Stimulated activated CD4-positive, alpha-beta T cell treated with anti-CD3 and anti-CD28 coated beads, Interleukin-12 subunit alpha, Interleukin-12 subunit beta, amount 100 ng/mL, for 24 hours (primary cell): ENCODE measurements around the gene ROR1.
"Not testable (repeated sequence)": the region's sequence is repeated elsewhere in the genome, so short reads cannot be mapped to it uniquely, and the experiment has no call there.

ENCODE experiments used
- DNase-seq, 2 experiments: peaks; one replicate each; pipeline ENCODE4 v3.0.0-alpha.2; 2020; ENCODE audit warnings: low read depth in 2 of 2

The ROR1 gene

GRCh38 chr1:63793741-63794240, 20.0 kb downstream of the ROR1 start:
- DNase-seq = no peak

GRCh38 chr1:63794354-63794753, 20.5 kb downstream of the ROR1 start:
- no peak for DNase-seq

GRCh38 chr1:63794939-63795378, 21.1 kb downstream of the ROR1 start:
- no peak for DNase-seq

DNA sequence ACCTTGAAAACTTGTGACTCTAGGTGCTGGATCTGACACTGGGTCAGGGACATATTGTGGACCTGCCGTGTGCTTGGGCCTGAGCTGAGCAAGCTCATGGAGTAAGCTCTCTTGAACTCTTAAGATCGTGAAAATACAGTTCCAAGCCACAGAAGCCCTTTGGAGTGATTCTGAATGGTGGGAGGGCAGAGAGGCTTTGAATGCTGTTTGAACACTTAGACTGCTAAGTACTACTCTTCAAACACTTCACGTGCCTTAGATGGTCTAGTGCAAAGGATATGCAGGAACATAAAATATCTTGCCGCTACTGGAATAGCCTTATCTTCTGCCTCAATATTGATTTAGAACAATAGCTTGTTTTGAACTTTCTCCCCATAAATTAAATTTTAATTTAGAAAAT, 21.6 kb downstream of the ROR1 start:
- DNase-seq = no peak

DNA sequence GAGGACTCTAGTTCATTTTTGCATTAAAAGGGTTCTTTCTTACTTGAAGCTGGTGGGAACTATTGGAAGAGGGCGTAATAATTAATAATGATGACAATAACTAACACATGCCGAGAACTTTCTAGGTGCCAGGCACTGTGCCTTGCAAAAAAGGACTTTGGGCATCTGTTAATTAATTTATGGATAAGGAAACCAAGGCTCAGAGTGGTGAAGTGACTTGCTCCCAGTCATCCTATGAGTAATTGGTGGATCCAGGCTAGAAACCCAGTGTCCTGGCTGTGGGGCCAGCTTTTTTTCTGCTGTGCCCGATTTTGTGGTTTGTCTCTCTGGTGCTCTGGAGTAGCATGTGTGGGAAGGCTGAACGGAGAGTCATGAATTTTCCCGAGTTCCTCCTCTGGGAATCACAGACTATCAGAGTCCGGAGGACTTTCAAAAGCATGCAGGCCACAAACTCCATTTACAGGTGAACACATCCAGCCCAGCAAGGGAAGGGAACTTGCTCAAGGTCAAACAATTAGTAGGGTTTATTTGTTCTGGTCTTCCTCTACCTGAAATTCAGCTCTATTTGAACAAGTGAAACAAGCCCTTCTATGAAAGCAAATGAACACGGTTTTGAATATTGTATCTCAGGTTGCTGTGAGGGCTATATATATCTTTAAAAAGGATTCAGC, 23.4 kb downstream of the ROR1 start:
- no peak for DNase-seq

DNA sequence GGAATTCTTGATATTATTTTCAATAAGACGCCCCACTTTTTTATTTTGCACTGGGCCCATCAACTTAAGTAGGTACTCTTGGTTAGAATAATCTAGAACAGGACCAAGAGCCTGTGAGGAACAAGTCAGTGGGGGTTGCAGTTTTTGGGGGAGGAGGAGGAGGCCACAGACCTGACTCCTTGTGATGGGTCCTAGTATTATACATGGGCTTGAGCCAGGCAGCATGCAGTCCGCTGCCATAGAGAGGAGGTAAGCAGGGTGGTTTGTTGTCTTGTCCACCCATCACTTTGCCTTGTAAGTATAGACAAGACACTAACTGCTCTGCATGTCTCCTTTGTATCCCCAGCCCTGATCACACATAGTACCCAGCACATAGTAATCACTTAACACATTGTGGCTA, 24.5 kb downstream of the ROR1 start:
- DNase-seq = no peak

- no peak for DNase-seq
Measured at GRCh38 chr1:63799307-63799706, 25.5 kb downstream of the ROR1 start.

- no peak for DNase-seq
Measured at GRCh38 chr1:63799820-63800219, 26.0 kb downstream of the ROR1 start.

DNA sequence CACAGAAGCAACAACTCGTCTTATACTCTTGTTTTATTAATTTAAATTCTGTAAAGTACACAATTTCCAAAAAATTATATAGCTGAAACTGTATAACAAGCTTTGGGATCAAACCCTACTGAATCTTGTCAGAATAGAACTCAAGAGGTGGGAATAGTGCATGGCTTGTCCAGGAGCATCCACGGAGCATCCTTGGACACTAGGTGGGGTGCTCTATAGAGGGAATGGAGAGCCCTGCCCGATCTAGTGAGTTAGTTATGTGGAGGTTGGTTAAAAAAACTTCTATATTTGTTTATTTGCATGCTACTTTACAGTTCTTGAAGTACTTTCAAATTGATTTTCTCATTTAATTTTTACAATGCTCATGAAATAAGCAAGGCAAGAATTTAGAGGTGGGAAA, 28.3 kb downstream of the ROR1 start:
- DNase-seq = no peak

GRCh38 chr1:63804829-63805484, 31.1 kb downstream of the ROR1 start:
- DNase-seq = no peak

DNA sequence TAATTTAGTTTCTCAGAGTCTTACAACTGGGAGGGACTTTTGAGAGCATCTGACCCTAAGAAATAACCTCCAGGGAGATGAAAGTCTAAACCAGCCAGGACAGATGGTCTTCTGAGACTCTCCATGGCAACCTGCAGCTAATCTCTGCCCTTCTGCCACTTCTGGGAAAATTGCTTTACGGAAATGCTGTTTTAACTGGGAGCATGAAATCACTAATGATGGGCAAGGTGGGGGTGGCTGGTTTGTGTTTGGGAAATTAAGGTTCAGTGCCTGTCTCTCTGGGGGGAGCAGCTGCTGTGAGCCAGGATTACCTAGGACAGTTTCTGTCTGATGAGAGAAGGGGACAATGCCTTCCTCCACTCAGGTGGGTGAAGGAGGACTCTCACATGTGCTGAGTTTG, 33.2 kb downstream of the ROR1 start:
- no peak for DNase-seq

- no peak for DNase-seq
Measured at GRCh38 chr1:63810936-63811469, 37.2 kb downstream of the ROR1 start.

DNA sequence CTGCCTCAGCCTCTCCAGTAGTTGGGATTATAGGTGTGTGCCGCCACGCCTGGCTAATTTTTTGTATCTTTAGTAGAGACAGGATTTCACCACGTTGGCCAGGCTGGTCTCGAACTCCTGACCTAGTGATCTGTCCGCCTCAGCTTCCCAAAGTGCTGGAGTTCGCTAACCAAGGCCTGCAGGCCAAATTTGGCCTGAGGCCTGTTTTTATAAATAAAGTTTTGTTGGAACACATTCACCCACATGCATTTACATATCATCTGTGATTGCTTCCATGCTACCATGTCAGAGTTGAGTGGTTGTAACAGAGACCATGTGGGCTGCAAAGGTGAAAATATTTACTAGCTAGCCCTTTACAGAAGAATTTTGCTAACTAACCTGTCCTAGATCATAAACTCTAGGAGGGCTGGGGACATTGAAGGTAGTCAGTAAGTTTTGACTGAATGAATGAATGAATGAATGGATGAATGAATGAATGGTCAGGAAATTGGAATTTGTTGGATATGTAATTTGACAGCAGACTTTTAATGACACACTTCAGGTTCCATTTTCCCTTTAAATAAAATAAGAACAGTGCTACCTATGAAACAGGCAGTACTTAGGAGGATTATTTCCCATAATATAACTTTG, 38.4 kb downstream of the ROR1 start:
- no peak for DNase-seq

GRCh38 chr1:63813829-63814277, 40.0 kb downstream of the ROR1 start:
- DNase-seq = no peak

GRCh38 chr1:63816217-63816815, 42.5 kb downstream of the ROR1 start:
- DNase-seq = not testable (repeated sequence)

DNA sequence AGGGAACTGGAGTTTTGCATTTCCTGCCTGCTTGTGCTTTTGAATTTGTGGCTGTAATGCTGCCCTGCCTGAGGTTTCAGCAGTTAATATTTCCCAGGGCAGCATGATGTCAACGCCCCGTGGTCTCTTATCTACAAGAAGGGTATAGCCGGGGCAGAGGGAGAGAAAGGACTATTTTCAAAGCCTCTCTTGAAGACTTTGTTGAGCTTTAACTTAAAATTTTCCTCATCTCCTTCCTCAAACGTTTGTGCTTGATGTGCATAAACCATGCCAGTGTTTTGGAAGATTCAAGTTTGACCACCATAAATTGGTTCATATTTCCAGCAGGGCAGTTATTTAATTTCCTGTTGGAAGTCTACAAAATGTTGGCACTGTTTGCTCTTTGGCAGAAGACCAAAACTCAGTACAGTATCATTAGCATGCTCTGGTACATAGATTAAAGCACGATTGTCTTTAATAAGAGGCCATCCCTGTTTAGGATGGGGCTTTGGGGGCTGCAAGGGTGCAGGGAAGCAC, 43.4 kb downstream of the ROR1 start:
- no peak for DNase-seq

GRCh38 chr1:63817700-63818099, 43.9 kb downstream of the ROR1 start:
- no peak for DNase-seq

DNA sequence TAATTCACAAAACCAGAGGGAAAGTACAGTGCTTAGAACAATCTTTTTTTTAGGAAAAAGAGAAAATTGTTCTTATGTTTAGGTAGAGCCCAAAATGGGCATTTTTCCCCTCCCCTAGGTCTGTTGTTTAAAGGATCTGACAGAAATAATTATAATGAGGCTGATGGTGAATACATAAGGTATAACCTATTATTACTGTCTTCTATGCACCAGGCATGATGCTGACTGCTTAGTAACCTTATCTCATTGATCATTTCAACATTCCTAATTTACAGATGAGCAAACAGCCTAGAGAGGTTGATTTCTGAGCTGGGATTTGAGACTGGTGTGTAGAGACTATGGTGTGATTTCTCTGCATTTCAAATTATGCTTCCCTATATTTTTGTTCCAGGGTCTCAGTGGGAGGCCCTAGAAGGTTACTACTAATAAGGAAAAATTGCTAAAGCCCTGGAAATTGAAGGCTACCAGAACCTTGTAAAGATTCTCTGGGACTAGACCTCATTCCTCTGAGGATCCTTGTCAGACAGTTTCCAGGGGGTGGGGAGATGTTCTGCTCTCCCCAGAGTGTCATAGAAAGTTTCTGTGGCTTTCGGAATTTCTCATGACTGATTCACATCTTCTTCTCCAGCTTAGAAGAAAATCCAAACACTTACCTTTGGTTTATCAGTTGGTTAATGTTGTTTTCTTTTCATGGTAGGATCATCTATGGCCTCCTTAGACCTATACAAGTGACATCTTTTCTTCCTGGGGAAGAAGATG, 44.9 kb downstream of the ROR1 start:
- no peak for DNase-seq

GRCh38 chr1:63819795-63820194, 46.0 kb downstream of the ROR1 start:
- no peak for DNase-seq

GRCh38 chr1:63821091-63822005, 47.5 kb downstream of the ROR1 start:
- DNase-seq = no peak
